NCI-H748 (cell line): ENCODE results near the gene ARHGDIA.

Experiments used
- DNase-seq: peaks from one replicate; lab custom pipeline; 2025; ENCODE audit not compliant: unreplicated experiment; lab: John Stamatoyannopoulos, UW

The ARHGDIA gene

DNA sequence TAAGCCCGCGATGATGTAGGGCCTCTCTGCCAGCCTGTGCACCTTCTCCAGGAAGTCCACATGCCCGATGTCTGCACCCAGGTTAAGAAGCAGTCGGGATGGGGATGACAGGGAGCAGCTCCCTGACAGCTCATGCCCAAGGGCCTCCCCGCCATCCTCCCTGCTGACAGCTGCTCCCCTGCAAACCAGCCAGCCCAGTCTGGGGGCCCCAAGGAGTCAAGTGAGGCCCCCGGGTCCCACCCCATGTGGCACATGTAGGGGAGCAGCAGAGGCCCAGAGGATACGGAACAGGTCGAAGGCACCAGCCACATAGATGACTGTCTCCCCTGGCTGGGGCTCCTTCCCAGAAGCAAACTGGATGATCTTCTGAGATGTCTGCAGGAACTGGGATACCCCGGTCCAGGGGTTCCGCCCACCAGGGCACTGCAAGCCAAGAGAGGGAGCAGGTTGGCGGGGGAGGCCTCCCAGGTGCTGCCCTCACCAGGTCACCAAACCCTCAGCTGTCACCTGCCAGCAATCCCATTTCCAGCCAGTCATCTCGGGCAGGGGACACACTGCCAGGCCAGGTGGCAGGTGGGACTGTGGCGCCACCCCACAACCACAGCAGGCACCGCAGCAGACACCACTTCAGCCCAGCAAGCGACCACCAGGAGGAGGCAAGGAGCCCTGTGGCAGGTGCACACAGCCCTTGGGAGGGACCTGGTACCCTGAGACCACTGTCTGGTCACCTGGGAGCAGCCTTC lies 35.5 kb upstream of the ARHGDIA start:
- peak; percentile 23 for DNase-seq

DNA sequence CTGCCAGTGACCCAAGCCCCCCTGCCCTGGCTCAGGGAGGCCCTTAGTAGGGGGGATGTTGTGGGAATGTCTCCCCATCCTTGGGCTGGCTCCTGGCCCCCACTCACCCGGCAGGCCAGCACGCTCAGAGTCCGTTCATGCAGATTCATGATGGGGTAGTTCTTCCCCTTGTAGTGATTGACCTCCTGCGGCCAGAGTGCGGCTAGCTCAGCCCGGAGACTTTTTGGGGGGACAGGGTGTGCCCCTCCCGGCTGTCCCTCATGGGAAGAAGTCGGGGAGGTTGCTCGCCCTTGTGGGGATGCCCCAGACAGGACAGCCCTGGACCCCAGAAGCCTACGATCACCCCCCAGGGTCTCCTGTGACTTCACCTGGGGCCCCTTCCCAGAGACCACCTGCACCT lies 34.9 kb upstream of the ARHGDIA start:
- no peak for DNase-seq

DNA sequence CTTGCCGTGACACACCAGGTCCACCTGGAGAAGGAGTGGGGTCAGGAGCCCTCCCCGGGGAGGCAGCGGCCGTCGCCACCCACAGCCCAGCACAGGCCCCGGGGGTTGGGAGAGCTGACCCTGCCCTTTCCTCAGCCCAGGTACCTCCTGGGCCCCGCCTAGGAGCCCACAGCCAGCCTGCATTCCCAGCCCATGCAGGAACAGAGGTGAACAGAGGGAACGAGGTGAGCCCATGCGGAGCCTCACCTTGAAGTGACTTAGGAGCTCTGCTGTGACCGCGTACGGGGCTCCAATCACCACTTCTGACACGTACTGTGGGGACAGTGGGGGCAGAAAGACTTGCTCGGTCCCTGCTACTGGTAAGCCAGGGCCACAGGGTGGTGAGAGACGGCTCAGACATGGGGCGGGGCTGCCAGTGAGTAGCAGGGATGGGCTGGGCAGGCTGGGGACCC lies 34.3 kb upstream of the ARHGDIA start:
- no peak for DNase-seq

DNA sequence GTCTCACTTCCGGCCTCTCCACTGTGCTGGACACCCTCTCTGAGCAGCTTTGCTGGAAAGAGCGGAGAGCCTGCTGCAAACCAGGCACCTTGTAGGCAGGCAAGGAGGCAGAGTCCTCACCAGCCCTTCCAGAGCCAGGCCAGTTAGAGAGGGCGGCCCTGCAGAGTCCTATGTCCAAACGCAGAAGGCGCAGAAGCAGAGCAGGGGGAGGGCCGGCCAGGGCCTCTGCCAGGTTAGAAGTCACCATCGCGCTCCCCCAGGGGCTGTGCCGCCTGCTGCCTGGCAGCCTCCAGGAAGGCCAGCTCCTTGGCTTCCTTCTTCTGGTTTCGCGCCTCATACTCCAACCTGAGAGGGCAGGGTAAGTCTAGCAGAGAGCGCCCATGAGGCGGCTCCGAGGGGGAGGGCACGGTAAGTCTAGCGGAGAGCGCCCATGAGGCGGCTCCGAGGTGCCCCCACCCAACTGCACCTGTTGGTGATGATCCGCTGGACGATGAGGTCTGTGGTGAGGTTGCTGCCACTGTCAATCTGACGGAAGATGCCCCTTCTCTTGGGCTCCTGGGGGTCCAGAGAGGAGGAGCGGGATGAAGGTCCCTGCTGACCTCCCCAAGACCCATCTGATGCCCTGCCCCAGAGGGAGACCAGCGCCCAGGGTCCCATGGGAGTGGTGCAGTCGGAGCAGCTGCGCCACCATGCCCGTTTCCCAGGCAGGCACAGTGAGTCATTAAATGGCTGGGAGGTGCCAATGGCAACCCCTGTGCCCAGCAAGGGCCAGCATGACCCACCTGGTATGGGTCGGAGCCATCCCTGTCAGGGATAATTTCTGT lies 33.7 kb upstream of the ARHGDIA start:
- no peak for DNase-seq

DNA sequence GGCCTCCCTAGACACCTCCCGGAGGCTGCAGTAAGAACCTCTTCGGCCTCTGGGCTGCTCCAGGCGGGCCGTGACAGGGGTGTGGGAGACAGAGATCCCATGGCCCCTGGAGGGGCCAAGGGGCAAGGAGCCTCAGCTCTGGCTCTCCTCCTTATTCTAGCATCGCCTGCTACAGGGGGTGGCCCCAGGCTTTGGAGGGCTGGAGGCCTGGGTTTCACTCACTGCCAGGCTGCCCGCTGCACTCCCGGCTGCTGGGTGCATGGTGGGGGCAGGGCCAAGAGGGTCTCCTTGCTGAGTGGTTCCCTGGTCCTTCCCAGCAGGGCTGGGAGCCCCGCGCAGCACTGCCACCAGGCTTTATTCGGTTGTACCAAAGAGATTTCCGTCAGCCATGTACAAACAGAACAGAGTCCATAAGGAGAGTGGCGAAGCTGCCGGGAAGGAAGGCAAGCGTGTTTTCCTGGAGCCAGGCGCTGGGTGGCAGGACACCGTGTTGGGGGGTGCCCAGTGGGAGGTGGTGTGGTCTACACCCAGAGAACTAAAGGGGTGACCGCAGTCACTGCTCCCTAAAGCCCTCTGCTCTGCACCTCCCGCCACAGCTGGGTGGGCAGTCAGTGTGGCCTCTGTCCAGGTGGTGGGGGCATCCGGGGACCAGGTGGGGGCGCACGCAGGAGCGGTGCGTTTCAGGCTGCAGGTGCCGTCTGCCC lies 32.9 kb upstream of the ARHGDIA start:
- no peak for DNase-seq

GRCh38 chr17:81903415-81903831 lies 32.3 kb upstream of the ARHGDIA start:
- DNase-seq = no peak

DNA sequence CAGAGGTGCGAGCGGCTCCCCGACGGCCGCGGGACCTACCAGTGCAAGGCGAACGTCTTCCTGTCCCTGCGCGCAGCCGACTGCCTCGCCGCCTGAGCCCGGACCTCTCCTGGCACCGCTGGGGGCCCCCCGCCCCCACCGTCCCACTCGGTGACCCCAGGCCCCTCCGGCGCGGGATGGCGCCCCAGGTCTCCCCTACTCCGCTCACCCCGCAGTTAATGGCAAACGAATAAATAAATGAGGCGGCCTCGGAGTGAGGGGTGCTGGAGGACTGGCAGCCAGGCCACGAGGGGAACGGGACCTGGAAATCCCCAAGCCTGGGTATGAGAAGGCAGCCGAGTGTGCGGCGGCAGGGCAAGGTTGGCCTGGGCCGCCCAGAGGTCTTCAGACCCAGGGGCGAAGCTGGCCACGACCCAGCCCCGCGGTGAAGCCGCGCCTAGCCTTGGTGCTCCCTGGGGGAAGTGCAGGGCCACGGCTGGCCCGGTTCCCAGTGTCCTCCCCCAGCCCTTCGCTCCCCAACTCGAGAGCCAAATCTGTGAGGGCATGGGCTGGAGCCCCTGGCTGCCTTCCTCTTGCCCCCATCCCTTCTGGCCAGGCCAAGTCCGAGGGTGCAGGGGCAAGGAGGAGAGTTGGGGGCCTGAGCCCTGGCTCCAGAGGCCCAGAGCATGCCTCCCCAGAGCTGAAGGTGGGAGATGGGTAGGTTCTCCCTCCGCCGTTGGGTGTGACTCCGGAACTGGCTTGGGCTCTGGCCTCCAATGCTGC lies 31.7 kb upstream of the ARHGDIA start:
- DNase-seq = no peak

DNA sequence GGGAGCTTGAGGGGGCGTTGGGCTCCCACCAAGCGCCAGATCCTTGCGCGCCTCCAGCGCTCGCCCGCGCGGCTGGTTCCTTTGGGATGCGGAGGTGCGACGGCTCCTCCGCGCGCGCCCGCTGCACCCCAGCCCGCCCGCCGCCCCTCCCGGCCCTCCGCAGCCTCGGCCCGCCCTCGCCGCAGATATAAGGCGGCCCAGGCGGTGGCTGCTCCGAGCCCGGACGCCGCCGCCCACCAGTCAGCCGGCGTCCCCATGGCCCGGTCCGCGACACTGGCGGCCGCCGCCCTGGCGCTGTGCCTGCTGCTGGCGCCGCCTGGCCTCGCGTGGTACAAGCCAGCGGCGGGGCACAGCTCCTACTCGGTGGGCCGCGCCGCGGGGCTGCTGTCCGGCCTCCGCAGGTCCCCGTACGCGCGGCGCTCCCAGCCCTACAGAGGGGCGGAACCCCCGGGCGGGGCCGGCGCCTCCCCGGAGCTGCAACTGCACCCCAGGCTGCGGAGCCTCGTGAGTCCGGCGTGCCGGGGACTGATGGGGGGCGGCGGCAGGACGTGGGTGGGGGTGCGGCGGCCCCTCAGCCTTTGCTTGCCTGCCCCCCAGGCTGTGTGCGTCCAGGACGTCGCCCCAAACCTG lies 31.0 kb upstream of the ARHGDIA start, which contains the start of gene NPB:
TSS of gene NPB (plus strand) at position 216 of the 630 bp plus-strand sequence. CDS start at position 256, 40 bp downstream.
- peak; percentile 58 for DNase-seq

DNA sequence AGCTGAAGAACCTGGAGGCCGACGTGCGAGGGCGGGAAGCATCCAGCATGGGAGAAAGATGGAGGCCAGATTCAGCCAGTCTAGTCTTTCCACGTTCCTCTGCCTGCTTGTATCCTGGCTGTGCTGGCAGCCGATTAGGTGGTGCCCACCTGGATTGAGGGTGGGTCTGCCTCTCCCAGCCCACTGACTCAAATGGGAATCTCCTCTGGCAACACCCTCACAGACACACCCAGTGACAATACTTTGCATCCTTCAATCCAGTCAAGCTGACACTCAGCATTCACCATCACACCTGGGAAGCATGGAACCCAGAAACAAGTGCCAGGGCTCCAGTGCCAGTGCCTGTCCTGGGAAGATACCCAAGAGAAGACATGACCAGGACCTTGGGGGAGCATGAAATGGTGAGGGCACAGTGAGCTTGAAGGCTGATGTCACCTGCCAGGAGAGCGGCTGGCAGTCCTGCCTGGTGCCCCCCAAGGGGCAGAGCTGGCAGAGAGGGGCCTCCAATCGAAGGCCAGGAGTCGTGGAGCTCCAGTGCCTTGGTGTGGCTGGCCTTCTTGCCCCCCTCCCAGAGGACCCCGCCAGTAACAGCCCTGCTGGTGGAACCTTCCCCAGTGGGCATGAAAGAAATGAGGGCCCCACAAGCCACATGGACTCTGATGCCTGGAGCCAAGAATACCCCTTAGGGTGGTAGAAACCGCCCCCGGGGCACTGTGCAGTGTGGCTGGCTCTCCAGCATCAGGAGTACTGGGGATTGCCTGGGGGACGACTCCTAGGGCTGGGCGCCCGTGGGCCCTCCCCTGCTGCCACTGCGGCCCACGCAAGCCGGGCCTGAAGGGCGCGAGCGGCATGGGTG lies 30.3 kb upstream of the ARHGDIA start:
- no peak for DNase-seq

DNA sequence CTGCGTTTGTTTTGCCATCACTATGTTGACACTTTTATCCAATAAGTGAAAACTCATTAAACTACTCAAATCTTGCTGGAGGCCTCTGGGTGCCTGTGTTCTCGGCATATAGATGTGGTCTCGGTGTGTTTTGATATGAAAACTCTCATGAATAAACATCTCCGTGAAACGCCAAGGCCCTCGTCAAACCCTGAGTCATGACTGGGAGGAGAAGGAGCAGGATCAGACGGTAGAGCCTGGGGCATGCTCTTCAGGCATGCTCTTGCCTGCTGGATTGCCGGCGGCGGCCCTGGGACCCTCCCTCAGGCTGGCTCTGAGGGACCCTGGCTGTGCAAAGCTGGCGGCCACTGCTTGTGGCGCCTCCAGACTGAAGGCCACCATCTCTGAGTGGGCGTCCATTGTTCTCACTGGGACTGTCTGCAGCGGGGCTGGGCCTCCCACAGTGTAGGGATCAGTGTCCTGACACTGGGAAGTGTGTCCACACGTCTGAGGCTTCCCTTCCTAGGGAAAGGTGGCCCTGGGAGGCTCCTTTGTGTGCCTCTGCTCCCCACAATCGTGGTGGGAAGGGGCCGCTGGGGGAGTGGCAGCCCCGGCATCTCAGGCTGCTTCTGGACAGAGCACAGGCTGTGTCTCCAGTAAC lies 29.2 kb upstream of the ARHGDIA start:
- no peak for DNase-seq

DNA sequence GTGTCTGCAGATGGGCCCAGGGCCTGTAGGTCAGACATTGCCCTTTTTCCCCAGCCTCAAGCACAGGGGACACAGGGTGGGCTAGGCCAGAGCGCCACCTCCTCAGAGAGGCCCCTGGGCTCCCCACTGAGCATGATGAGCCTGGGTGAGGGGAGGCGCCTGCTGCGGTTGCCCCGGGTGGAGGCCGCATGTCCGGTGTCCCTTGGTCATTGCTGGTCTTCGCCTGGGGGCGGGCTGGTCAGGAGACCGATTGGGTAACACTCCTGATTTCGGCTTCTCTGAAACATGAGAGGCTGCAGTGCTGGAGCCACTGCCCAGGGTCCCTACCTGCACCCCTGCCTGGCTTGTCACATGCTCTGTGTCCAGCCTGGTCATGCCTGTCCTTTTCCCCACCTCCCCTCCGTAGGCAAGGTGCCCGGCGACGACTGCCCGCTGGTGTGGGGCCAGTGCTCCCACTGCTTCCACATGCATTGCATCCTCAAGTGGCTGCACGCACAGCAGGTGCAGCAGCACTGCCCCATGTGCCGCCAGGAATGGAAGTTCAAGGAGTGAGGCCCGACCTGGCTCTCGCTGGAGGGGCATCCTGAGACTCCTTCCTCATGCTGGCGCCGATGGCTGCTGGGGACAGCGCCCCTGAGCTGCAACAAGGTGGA lies 28.5 kb upstream of the ARHGDIA start:
- DNase-seq = no peak

DNA sequence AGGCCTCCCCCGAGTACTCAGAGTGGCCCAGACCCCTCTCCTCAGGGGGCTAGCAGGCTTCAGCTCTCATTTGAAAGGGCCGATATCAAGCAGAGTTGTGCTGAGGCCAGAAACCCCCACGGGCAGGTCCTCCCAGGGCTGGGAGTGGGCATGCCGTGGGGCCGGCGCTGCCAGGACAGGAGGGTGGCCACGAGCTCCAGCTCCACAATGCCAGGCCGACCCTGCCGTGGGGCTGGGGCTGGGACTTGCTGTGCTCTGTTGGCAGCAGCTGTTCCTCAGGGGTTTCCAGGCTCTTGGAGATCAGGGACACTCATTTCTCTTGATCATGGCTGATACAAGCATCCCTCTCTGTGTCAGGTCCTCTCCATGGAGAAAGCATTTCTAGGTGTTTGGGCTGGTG lies 27.7 kb upstream of the ARHGDIA start:
- DNase-seq = no peak

GRCh38 chr17:81898029-81898866 lies 27.1 kb upstream of the ARHGDIA start:
- no peak for DNase-seq

GRCh38 chr17:81895400-81895799 lies 24.3 kb upstream of the ARHGDIA start:
- no peak for DNase-seq

DNA sequence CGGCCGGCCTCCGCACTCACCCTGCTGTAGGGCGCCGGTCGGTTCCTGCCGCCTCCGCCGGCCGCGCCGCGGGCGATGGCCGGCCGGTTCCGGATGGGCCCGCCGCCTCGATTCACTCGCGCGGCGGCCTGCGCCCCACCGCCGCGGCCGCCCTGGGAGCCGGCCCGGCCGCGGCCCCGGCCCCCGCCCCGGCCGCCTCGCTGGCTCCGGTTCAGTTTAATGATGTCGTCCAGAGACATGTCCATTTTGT lies 20.1 kb upstream of the ARHGDIA start:
- DNase-seq = no peak

DNA sequence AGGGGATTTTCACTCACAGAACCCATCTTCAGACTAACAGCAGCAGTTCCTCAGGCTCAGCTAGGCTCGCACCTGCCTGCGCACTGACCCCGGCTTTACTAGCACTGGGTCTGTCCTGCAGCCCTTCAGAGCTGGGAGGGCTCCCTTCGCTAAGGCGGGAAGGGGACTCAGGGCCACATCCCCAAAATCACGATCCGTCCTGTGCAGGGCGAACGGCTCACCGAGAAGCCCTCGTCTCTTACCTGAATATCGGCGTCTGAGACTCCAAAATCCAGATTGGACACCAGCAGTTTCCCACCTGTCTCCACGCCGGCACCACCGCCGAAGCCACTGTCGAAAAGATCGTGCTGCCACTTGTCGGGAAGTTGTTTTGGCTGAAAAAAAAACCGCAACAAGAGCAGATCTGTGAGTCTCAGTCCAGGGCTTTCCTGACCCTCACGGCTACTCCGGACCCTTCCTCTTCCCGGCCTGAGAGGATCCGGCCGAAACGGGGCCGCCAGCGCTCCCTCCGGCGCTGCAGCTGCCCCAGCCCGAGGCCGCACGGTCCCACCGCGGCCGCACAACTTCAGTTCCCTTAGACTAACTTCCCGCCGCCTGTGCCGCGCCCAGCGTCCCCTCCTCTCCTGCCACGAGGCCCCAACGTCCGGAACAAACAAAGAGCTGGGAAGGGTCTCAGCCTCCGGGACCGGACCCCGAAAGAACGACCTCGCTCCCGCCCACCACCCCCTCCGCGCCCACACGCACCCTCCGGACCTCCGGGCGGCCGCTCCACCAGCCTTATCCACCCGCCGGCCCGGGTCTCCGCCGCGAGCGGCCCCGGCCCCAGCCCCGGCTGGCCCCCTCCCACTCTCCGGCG lies 19.5 kb upstream of the ARHGDIA start:
- peak; percentile 23 for DNase-seq

GRCh38 chr17:81889602-81890001 lies 18.5 kb upstream of the ARHGDIA start:
- no peak for DNase-seq
